ENCODE results near the gene HSBP1L1. TPM values are rescaled to one million over a fixed set of nuclear protein-coding genes. Genes with fewer than 3 reads are reported as not detected.

Gene HSBP1L1
- total RNA-seq, 1 experiment from 2014 or later = 41.4 TPM

GRCh38 chr18:79983793-79984192 is 19.4 kb downstream of the HSBP1L1 start:
- ChIA-PET RAD21 (ENCODE audit: low non-redundant PET in 1 of 2, low total read pairs in 2 of 2, uncharacterized antibody in 2 of 2, unreplicated experiment in 2 of 2) (no interaction called here), POLR2A (no interaction called here), CTCF (no interaction called here)
- no peaks in the 10 kb centered on the region for H3K9me3 ChIP-seq (ENCODE audit: control insufficient read depth in 1 of 2, insufficient read depth in 1 of 2, low read depth in 1 of 2, low read length in 2 of 2)
- no peak for TF ChIP-seq SIN3A (IDR thresholded peaks at IDR 0.05; ENCODE audit: low read depth)
- no peak for TF ChIP-seq ELF1 (IDR thresholded peaks at IDR 0.05; ENCODE audit: borderline replicate concordance, low read depth)
- TF ChIP-seq, protein P1, sequence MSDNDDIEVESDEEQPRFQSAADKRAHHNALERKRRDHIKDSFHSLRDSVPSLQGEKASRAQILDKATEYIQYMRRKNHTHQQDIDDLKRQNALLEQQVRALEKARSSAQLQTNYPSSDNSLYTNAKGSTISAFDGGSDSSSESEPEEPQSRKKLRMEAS (IDR thresholded peaks at IDR 0.05) = no peak
- TF ChIP-seq POLR2A (IDR thresholded peaks at IDR 0.05; ENCODE audit: borderline replicate concordance, extremely low read depth, insufficient read depth, insufficient read length) = no peak
- TF ChIP-seq TCF7L2 (IDR thresholded peaks at IDR 0.05; ENCODE audit: borderline replicate concordance, extremely low read depth, insufficient read depth, insufficient read length) = no peak
- TF ChIP-seq, protein P2, sequence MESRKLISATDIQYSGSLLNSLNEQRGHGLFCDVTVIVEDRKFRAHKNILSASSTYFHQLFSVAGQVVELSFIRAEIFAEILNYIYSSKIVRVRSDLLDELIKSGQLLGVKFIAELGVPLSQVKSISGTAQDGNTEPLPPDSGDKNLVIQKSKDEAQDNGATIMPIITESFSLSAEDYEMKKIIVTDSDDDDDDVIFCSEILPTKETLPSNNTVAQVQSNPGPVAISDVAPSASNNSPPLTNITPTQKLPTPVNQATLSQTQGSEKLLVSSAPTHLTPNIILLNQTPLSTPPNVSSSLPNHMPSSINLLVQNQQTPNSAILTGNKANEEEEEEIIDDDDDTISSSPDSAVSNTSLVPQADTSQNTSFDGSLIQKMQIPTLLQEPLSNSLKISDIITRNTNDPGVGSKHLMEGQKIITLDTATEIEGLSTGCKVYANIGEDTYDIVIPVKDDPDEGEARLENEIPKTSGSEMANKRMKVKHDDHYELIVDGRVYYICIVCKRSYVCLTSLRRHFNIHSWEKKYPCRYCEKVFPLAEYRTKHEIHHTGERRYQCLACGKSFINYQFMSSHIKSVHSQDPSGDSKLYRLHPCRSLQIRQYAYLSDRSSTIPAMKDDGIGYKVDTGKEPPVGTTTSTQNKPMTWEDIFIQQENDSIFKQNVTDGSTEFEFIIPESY (IDR thresholded peaks at IDR 0.05; ENCODE audit: extremely low read depth, insufficient replicate concordance, low read length) = no peak
- TF ChIP-seq EGR1 (IDR thresholded peaks at IDR 0.05; ENCODE audit: low read depth) = no peak
- TF ChIP-seq, protein P3, sequence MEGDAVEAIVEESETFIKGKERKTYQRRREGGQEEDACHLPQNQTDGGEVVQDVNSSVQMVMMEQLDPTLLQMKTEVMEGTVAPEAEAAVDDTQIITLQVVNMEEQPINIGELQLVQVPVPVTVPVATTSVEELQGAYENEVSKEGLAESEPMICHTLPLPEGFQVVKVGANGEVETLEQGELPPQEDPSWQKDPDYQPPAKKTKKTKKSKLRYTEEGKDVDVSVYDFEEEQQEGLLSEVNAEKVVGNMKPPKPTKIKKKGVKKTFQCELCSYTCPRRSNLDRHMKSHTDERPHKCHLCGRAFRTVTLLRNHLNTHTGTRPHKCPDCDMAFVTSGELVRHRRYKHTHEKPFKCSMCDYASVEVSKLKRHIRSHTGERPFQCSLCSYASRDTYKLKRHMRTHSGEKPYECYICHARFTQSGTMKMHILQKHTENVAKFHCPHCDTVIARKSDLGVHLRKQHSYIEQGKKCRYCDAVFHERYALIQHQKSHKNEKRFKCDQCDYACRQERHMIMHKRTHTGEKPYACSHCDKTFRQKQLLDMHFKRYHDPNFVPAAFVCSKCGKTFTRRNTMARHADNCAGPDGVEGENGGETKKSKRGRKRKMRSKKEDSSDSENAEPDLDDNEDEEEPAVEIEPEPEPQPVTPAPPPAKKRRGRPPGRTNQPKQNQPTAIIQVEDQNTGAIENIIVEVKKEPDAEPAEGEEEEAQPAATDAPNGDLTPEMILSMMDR (IDR thresholded peaks at IDR 0.05 in 2 of 3, conservative IDR thresholded peaks at IDR 0.05 in 1 of 3; ENCODE audit: borderline replicate concordance in 1 of 3, insufficient read depth in 1 of 3, low read depth in 2 of 3, low read length in 2 of 3) = no peak
- no peak for TF ChIP-seq YY1 (IDR thresholded peaks at IDR 0.05; ENCODE audit: extremely low read depth, insufficient replicate concordance, low read depth, low read length)
- no peak for TF ChIP-seq FOSL1 (IDR thresholded peaks at IDR 0.05; ENCODE audit: low read depth)
- TF ChIP-seq EZH2phosphoT487 (IDR thresholded peaks at IDR 0.05; ENCODE audit: borderline replicate concordance) = no peak
- TF ChIP-seq SRF (IDR thresholded peaks at IDR 0.05; ENCODE audit: low read depth) = no peak
- no peak for TF ChIP-seq ZNF274 (IDR thresholded peaks at IDR 0.05; ENCODE audit: low read depth, low read length)
- no peak for TF ChIP-seq POLR2AphosphoS5 (IDR thresholded peaks at IDR 0.05; ENCODE audit: low read depth, low read length)
- no TSS peak for BruUV-seq (replicated peaks)
- no peak overlapping the region for H2AFZ ChIP-seq (ENCODE audit: low read depth, low read length, poor library complexity, severe bottlenecking)
- H3K4me1 ChIP-seq (ENCODE audit: control insufficient read depth in 1 of 2, insufficient read depth in 2 of 2, low read length in 2 of 2) = peaks cover 5 to 29% of the 10 kb centered on the region in 2 experiments
- H3K36me3 ChIP-seq (ENCODE audit: control insufficient read depth in 1 of 2, insufficient read depth in 2 of 2, low read length in 2 of 2) = peaks cover 15 to 35% of the 10 kb centered on the region in 2 experiments; a peak in 3 of 4 replicates
- no peak overlapping the region for H3K9ac ChIP-seq (ENCODE audit: low read length)
- peaks cover 66% of the 10 kb centered on the region; the same call in 1 of the 2 replicates for H4K20me1 ChIP-seq (ENCODE audit: insufficient read depth)
- intact Hi-C loops (cut with micrococcal nuclease) = loop anchor here (10.0 kb wide), 1 partner anchor 131 kb away; no protein-coding TSS in a partner anchor
- no peaks in the 10 kb centered on the region for H3K27me3 ChIP-seq (ENCODE audit: insufficient read depth, low read length)
- ATAC-seq = no peak
- no peaks in the 10 kb centered on the region for H3K9me2 ChIP-seq (ENCODE audit: insufficient read depth)
- H3K4me2 ChIP-seq (ENCODE audit: low read length) = no peak overlapping the region
- no peak overlapping the region for H3K27ac ChIP-seq (ENCODE audit: low read depth, low read length)
- H3K4me3 ChIP-seq (replicated peaks in 1 of 2; ENCODE audit: low read depth in 1 of 2, low read length in 2 of 2) = no peak overlapping the region
- H3K79me2 ChIP-seq (ENCODE audit: insufficient read depth, low read length) = peaks cover 95% of the 10 kb centered on the region
- DNase-seq (ENCODE audit: low read depth, low spot score) = no peak
